22Rv1 (cell line): ENCODE results near the gene APBA1.

ENCODE experiments used
- CTCF ChIP-seq: fragments of 450-650 bp; IDR thresholded peaks from 2 replicates; pipeline ENCODE4 v1.5.1; 2017; ENCODE audit warnings: mild to moderate bottlenecking
- ZFX ChIP-seq: fragments of 450-650 bp; IDR thresholded peaks from 2 replicates; pipeline ENCODE4 v1.6.1; 2017; ENCODE audit warnings: antibody characterized with exemption, borderline replicate concordance

- no peak for TF ChIP-seq CTCF
- no peak for TF ChIP-seq ZFX
Observed at GRCh38 chr9:69445251-69445650, 226.9 kb downstream of the APBA1 start.
